NB4 (cell line): ENCODE data around the gene ZNF784.

ENCODE experiments used
- TF ChIP-seq, protein P1 (sequence below): IDR thresholded peaks from one replicate; pipeline ENCODE4 v1.5.1; 2012; ENCODE audit warnings: low read depth, low read length
- TF ChIP-seq, protein P2 (sequence below): IDR thresholded peaks from 2 replicates; pipeline ENCODE4 v1.6.1; 2011; ENCODE audit warnings: low read depth, low read length

DNA sequence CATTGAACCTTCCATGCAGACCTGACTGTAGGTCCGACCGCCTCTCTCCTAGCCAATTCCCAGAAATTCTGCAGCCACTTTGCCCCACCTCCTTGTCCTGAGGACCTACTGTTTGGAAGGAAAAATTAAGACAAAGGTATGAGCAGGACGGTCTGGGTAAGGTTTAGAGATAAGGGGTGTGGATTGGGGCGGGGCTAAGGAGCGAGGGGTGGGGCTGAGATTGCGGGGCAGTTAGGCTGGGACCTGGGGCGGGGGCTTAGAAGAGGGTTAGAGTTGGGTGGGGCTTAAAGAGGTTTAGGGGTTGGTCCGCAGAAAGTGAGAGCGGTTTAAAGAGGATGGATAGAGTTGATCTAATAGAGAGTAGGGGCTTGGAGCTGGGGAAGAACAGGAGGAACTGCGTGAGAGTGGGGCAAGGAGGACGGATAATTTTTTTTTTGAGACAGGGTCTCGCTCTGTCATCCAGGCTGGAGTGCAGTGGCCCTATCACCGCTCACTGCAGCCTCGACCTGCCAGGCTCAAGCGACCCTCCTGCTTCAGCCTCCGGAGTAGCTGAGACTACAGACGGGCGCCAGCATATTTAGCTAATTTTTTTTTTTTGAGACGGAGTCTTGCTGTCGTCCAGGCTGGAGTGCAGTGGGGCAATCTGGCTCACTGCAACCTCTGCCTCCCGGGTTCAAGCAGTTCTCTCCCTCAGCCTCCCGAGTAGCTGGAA, 20.6 kb downstream of the ZNF784 start:
- TF ChIP-seq, protein P1, sequence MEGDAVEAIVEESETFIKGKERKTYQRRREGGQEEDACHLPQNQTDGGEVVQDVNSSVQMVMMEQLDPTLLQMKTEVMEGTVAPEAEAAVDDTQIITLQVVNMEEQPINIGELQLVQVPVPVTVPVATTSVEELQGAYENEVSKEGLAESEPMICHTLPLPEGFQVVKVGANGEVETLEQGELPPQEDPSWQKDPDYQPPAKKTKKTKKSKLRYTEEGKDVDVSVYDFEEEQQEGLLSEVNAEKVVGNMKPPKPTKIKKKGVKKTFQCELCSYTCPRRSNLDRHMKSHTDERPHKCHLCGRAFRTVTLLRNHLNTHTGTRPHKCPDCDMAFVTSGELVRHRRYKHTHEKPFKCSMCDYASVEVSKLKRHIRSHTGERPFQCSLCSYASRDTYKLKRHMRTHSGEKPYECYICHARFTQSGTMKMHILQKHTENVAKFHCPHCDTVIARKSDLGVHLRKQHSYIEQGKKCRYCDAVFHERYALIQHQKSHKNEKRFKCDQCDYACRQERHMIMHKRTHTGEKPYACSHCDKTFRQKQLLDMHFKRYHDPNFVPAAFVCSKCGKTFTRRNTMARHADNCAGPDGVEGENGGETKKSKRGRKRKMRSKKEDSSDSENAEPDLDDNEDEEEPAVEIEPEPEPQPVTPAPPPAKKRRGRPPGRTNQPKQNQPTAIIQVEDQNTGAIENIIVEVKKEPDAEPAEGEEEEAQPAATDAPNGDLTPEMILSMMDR, result no peak
- TF ChIP-seq, protein P2, sequence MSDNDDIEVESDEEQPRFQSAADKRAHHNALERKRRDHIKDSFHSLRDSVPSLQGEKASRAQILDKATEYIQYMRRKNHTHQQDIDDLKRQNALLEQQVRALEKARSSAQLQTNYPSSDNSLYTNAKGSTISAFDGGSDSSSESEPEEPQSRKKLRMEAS, result no peak
